Epithelial cell of proximal tubule (primary cell): Measurements from ENCODE around the gene SND1. TPM values are rescaled to one million over a fixed set of nuclear protein-coding genes. Genes with fewer than 3 reads are reported as not detected.

Experiments used
- DNase-seq: peaks from one replicate; pipeline ENCODE4 v3.0.0-alpha.2; 2011; ENCODE audit warnings: low read depth
- H3K4me3 ChIP-seq: 2 replicates; pipeline ENCODE4 v1.5.1; 2011; ENCODE audit warnings: low read depth, mild to moderate bottlenecking, low read length
- CTCF ChIP-seq: conservative IDR thresholded peaks from 2 replicates; pipeline ENCODE4 v1.5.1; 2012; ENCODE audit warnings: low read depth, mild to moderate bottlenecking, low read length
- total RNA-seq: library from RNA; depleted of rRNA; stranded (reverse); fragments of >200 nt; gene quantifications from 2 replicates; pipeline ENCODE4 v1.2.3, GENCODE V29; 2015

The SND1 gene
- total RNA-seq, 1 donor from 2014 or later = 122 TPM

DNA sequence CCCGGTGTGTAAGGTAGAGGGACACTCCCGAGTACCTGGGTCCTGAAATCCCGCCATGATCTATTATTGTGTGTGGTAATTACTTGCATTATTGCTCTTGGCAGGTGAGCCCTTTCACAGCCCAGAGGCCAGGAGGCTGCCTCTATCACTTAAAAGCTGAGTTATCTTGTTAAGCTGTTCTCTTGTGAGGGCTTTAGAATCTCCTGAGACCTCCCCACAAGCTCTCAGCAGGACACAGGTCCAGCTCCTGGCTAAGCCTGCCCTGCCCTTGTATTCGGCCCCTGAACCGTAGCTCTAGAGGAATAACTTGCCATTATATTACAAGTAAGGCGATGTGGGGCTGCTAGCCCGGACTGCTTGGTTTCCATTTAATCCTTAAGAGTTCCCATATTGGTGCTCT lies 13.9 kb downstream of the SND1 start:
- TF ChIP-seq CTCF = no peak
- H3K4me3 ChIP-seq = no peak overlapping the region
- DNase-seq = no peak

GRCh38 chr7:127666602-127667001 lies 14.6 kb downstream of the SND1 start:
- TF ChIP-seq CTCF = no peak
- H3K4me3 ChIP-seq = no peak overlapping the region

DNA sequence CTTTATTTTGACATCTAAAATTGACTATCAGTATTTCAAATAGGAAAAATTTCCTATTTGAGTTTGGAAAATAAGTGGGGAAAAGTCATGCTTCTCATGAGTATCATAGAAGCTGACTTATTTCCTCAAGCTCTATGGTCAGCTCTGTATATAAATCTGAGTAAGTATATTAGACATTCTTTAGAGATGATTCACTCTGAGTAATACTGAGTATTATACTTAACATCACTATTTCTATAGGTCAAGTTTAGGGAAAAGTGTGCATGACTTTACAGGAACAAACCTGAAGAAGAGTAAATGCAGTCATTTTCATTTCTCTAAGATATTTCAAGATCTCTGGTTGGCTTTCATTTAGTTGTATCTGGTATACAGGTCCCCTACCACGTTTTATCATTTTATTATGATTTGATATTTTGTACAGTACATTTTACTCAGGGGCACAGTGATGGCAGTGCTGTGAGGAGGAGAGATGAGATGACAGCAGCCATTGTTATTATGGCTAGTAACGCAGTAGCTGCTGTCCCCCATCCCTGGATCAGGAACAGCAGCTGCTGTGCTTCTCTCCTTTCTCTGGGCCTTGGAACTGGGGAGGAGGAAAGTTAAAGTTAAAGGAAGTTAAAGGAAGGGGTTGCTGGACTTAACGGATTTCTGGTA lies 15.2 kb downstream of the SND1 start:
- H3K4me3 ChIP-seq = no peak overlapping the region
- no peak for DNase-seq
- TF ChIP-seq CTCF = no peak

More at GRCh38 chr7:127666602-127667001, 14.6 kb downstream of the SND1 start:
- no peak for DNase-seq

- no peak overlapping the region for H3K4me3 ChIP-seq
- DNase-seq = no peak
These were observed 16.0 kb downstream of the SND1 start for GRCh38 chr7:127667759-127668530.

DNA sequence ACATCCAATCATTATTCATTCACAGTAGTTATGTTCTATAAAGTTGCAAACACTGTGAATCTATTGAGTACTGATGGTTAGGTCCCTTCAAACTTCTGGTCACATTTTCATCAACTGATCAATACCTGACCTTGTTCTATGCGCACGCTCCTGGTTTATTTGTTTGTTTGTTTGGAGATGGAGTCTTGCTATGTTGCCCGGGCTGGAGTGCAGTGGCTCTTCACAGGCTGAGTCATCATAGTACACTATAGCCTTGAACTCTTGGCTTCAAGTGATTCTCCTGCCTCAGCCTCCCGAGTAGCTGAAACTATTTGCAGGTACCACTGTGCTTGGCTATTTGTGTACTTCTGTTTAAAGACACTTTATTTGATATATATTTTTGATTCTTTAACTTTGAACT lies 19.3 kb downstream of the SND1 start:
- H3K4me3 ChIP-seq = no peak overlapping the region
- no peak for TF ChIP-seq CTCF
- no peak for DNase-seq

More at GRCh38 chr7:127667759-127668530, 16.0 kb downstream of the SND1 start:
- TF ChIP-seq CTCF = no peak

- no peak for DNase-seq
- H3K4me3 ChIP-seq = no peak overlapping the region
- TF ChIP-seq CTCF = no peak
These were observed 21.9 kb downstream of the SND1 start for GRCh38 chr7:127673902-127674301.
